Measurements from ENCODE around the gene ZBTB16.

Gene ZBTB16

DNA sequence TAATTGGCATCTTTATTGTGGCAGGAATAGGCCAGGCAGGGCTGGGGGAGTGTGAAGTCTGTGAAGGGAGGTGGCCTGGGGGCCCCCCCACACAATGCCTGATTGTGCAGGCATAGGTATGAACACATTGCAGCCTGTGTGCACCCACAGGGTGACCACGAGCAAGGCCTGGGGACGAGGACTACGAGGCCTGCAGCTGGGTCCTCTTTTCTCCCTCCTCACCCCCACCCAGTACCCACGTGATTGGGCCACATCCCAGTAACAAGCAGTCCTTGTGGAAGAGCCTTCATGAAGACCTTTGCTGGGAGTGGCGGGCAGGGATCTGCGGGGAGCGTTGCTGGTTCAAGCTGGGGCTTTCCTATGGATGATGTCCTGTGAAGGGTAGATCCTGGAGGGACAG lies 29.3 kb downstream of the ZBTB16 start:
- no peaks in the 10 kb centered on the region for H3K36me3 ChIP-seq (ENCODE audit: insufficient read depth, low read depth, low read length)
- H3K9ac ChIP-seq (ENCODE audit: low read depth, low read length) = no peak overlapping the region
- H3K27me3 ChIP-seq (ENCODE audit: insufficient read depth, low read length) = 0 out of 2 replicates have a peak, but pooled peaks cover 7% of the 10 kb centered on the region
- no peak overlapping the region for H3K4me3 ChIP-seq (ENCODE audit: low read length)
- no peak overlapping the region for H3K27ac ChIP-seq (ENCODE audit: low read length)
- H3K9me3 ChIP-seq (ENCODE audit: insufficient read depth, low read depth, low read length) = no peaks in the 10 kb centered on the region
- no peaks in the 10 kb centered on the region for H3K4me1 ChIP-seq (ENCODE audit: insufficient read depth, low read length)

DNA sequence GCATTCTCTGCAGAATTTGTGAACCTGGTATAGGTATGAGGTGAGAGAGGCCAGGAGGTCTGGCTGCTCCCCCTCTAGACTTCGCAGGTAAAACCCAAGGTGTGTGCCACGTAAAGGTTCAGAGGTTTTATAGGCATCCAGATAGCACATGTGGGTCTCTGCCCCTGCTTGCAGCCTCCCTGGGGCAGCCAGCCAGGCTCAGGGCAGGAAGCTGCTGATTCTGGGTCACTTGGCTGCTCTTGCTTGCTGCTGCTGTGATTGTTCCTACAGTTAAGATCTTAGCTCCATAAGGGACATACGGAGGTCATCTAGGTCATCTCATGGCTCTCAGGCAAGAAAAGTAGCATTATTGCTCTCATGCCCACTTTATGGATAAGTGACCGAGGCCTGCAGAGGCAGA lies 30.2 kb downstream of the ZBTB16 start:
- Histone ChIP-seq H3K4me1 (ENCODE audit: insufficient read depth, low read length) (no peaks in the 10 kb centered on the region), H3K27me3 (ENCODE audit: insufficient read depth, low read length) (0 out of 2 replicates have a peak, but pooled peaks cover 4% of the 10 kb centered on the region), H3K27ac (ENCODE audit: low read length) (no peak overlapping the region), H3K36me3 (ENCODE audit: insufficient read depth, low read depth, low read length) (no peaks in the 10 kb centered on the region), H3K9ac (ENCODE audit: low read depth, low read length) (no peak overlapping the region), H3K4me3 (ENCODE audit: low read length) (no peak overlapping the region), H3K9me3 (ENCODE audit: insufficient read depth, low read depth, low read length) (no peaks in the 10 kb centered on the region)

DNA sequence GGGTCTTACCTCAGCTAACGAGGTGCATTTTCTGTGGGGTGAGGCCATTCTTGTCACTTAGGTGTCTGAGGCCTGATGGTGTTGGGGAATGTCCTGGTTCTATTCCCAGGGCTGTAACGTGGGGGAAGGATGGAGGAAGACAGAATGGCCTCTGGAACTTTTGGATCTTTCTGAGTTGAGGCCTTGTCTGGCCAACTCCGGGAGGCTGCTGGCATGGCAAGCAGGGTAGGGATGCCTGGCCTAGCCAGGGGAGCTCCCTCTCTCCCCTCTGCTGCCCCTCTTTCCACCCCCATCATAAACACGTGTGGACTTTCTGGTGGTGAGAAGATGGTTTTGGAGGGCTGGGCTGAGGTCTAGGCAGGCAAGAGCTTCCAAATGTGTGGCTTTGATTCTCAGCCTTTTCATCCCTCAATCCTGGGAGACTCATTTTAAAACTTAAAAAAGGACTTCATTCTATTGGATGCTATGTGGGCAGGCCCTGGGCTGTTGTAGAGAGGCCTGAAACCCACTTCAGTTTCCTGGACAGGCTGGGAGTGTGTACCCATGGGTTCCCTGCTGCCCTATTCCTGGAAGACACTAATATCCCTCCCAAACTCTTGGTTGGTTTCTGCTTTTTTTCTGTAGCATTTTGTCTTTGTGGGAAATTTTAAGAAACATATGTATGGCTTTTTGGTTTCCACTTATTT lies 30.9 kb downstream of the ZBTB16 start:
- Histone ChIP-seq H3K9ac (ENCODE audit: low read depth, low read length) (no peak overlapping the region), H3K27ac (ENCODE audit: low read length) (no peak overlapping the region)

DNA sequence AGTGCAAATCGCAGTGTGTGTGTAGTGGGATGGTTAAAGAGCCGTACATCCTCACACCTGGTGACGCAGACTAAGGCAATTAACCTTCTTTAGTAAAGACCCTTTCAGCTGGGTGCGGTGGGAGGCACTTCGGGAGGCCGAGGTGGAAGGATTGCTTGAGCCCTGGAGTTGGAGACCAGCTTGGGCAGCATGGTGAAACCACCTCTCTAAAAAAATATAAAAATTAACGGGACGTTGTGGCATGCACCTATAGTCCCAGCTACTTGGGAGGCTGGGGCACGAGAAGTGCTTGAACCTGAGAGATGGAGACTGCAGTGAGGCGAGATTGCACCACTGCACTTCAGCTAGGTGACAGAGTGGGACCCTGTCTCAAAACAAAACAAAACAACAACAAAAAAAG lies 31.5 kb downstream of the ZBTB16 start:
- Histone ChIP-seq H3K27ac (ENCODE audit: low read length) (no peak overlapping the region), H3K4me3 (ENCODE audit: low read length) (no peak overlapping the region), H3K27me3 (ENCODE audit: insufficient read depth, low read length) (no peaks in the 10 kb centered on the region), H3K4me1 (ENCODE audit: insufficient read depth, low read length) (no peaks in the 10 kb centered on the region), H3K9me3 (ENCODE audit: insufficient read depth, low read depth, low read length) (no peaks in the 10 kb centered on the region), H3K36me3 (ENCODE audit: insufficient read depth, low read depth, low read length) (no peaks in the 10 kb centered on the region), H3K9ac (ENCODE audit: low read depth, low read length) (no peak overlapping the region)

More for the DNA sequence above, 30.9 kb downstream of the ZBTB16 start:
- no peaks in the 10 kb centered on the region for H3K27me3 ChIP-seq (ENCODE audit: insufficient read depth, low read length)
- H3K9me3 ChIP-seq (ENCODE audit: insufficient read depth, low read depth, low read length) = no peaks in the 10 kb centered on the region
- H3K36me3 ChIP-seq (ENCODE audit: insufficient read depth, low read depth, low read length) = no peaks in the 10 kb centered on the region
- H3K4me3 ChIP-seq (ENCODE audit: low read length) = no peak overlapping the region
- H3K4me1 ChIP-seq (ENCODE audit: insufficient read depth, low read length) = no peaks in the 10 kb centered on the region

DNA sequence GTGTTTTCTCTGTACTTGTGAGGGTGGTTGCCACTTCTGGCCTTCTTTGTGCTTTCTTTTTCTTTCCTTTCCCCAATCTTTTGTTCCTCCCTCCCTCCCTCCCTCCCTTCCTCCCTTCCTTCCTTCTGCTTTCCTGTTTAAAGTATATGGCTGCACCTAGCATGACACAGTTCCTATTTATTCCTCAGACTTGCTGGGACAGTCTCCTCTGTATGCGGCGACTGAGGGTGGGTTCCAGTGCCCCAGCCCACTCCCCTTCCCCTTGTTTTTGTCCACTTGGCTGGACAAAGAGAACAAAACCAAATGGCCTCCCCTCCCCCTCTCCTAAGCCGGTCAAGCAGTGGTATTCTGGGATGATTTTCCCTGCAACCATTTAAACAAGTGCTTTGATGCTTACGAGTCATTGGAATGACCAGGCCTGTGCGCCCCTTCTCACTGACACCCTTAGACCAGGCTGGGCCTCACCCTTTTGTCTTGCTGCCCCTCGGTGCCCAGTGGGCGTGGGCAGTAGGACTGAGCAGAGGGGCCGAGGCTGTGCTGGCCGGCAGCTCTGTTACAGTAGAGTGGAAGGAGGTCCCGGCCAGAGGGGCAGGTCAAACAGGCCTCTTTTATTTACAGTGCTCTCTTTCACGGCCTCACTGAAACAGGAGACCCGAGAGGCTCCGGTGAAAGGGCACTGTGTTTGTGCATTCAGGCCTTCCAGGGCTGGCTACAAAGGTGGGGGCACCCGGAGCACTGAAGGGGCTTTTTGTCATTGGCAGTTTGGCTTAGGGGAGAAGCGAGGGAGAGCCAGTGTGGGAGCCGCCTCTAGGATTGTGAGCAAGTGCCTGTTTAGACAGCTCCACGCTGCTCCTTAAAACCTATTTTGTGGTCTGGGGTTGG lies 32.2 kb downstream of the ZBTB16 start:
- H3K9me3 ChIP-seq (ENCODE audit: insufficient read depth, low read depth, low read length) = no peaks in the 10 kb centered on the region
- H3K36me3 ChIP-seq (ENCODE audit: insufficient read depth, low read depth, low read length) = no peaks in the 10 kb centered on the region
- no peak overlapping the region for H3K27ac ChIP-seq (ENCODE audit: low read length)
- H3K4me3 ChIP-seq (ENCODE audit: low read length) = no peak overlapping the region
- H3K4me1 ChIP-seq (ENCODE audit: insufficient read depth, low read length) = no peaks in the 10 kb centered on the region
- no peak overlapping the region for H3K9ac ChIP-seq (ENCODE audit: low read depth, low read length)
- H3K27me3 ChIP-seq (ENCODE audit: insufficient read depth, low read length) = no peaks in the 10 kb centered on the region

DNA sequence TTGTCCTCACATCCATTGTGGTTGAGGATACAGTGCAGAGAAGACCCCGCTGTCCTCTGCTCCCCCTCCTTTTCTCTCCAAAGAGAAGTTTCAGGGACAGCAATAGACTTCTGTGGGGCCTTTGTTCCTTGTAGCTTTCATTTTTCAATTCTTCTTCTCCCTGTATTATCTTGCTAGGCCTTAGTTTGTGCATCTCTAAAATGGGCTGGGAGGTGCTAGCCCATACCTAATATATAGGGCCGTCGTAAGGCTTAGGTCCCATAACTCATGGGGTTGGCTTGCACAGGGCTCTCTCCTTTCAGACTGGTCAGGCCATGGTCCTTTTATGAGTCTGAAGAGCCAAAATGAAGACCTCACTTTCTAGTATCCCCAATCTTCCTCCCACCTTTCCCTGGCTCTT lies 33.0 kb downstream of the ZBTB16 start:
- H3K9ac ChIP-seq (ENCODE audit: low read depth, low read length) = no peak overlapping the region
- no peak overlapping the region for H3K27ac ChIP-seq (ENCODE audit: low read length)
- no peaks in the 10 kb centered on the region for H3K9me3 ChIP-seq (ENCODE audit: insufficient read depth, low read depth, low read length)
- H3K27me3 ChIP-seq (ENCODE audit: insufficient read depth, low read length) = no peaks in the 10 kb centered on the region
- no peak overlapping the region for H3K4me3 ChIP-seq (ENCODE audit: low read length)
- no peaks in the 10 kb centered on the region for H3K36me3 ChIP-seq (ENCODE audit: insufficient read depth, low read depth, low read length)
- H3K4me1 ChIP-seq (ENCODE audit: insufficient read depth, low read length) = no peaks in the 10 kb centered on the region

DNA sequence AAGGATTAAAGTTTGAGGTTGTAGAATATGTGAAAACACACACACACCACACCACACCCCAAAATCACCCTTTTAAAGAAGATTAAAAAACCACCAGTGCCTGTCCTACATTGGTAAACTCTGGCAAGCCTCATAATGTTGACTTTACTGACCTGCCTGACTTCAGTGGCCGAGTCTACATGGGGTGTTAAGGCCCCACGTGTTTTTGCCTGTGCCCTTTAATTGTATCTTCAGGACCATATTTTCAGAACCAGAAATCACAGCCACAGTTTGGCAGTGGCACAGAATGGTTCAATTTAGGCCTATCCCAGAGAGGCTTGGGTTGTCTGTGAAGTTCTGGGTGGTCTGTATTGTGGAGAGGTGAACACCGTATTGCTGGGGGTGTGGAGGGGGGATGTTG lies 33.4 kb downstream of the ZBTB16 start:
- no peaks in the 10 kb centered on the region for H3K9me3 ChIP-seq (ENCODE audit: insufficient read depth, low read depth, low read length)
- H3K27me3 ChIP-seq (ENCODE audit: insufficient read depth, low read length) = no peaks in the 10 kb centered on the region
- H3K36me3 ChIP-seq (ENCODE audit: insufficient read depth, low read depth, low read length) = no peaks in the 10 kb centered on the region
- no peak overlapping the region for H3K9ac ChIP-seq (ENCODE audit: low read depth, low read length)
- no peaks in the 10 kb centered on the region for H3K4me1 ChIP-seq (ENCODE audit: insufficient read depth, low read length)
- H3K4me3 ChIP-seq (ENCODE audit: low read length) = no peak overlapping the region
- no peak overlapping the region for H3K27ac ChIP-seq (ENCODE audit: low read length)

DNA sequence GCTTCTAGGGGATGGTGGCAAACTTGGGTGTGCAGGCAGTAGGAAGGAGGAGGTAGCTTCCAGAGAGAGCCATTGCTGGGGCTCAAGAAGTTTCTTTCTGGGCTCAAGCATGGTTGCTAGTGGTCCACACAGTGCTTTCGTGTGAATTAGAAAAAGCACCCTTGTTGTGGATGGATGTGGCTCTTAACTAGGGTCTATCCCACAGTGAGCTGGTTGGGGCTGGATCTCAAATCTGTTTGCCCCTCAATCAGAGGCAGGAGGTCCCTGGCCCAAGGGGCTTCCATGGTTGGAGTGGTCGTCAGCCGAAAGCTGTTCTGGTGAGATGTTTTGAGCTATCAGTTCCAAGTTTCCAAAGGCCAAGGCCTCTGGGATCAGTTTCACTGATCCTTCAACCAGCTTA lies 35.0 kb downstream of the ZBTB16 start:
- Histone ChIP-seq H3K9ac (ENCODE audit: low read depth, low read length) (no peak overlapping the region), H3K4me1 (ENCODE audit: insufficient read depth, low read length) (no peaks in the 10 kb centered on the region), H3K4me3 (ENCODE audit: low read length) (no peak overlapping the region), H3K9me3 (ENCODE audit: insufficient read depth, low read depth, low read length) (no peaks in the 10 kb centered on the region), H3K27me3 (ENCODE audit: insufficient read depth, low read length) (no peaks in the 10 kb centered on the region), H3K27ac (ENCODE audit: low read length) (no peak overlapping the region), H3K36me3 (ENCODE audit: insufficient read depth, low read depth, low read length) (no peaks in the 10 kb centered on the region)

DNA sequence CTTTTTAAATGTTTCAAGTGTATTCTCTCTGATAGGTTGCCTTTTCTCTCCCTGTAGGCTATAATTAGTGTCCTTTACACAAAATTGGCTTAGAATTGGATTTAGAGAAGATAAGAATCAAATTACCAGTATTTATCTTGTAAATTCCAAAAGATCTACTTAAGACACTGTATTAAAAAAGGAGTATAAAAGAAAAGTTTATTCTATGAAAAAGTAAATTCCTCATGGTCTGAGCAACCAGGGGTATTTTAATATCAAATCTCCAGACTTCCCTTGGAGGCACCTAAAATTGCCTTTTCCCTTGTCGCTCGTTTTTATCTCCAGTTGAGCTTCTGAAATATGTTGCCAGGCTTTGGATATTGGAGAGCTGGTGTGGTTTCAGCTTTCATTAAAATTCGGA lies 36.4 kb downstream of the ZBTB16 start:
- Histone ChIP-seq H3K9me3 (ENCODE audit: insufficient read depth, low read depth, low read length) (no peaks in the 10 kb centered on the region), H3K27me3 (ENCODE audit: insufficient read depth, low read length) (no peaks in the 10 kb centered on the region), H3K4me3 (ENCODE audit: low read length) (no peak overlapping the region), H3K9ac (ENCODE audit: low read depth, low read length) (no peak overlapping the region), H3K4me1 (ENCODE audit: insufficient read depth, low read length) (no peaks in the 10 kb centered on the region), H3K27ac (ENCODE audit: low read length) (no peak overlapping the region), H3K36me3 (ENCODE audit: insufficient read depth, low read depth, low read length) (no peaks in the 10 kb centered on the region)

DNA sequence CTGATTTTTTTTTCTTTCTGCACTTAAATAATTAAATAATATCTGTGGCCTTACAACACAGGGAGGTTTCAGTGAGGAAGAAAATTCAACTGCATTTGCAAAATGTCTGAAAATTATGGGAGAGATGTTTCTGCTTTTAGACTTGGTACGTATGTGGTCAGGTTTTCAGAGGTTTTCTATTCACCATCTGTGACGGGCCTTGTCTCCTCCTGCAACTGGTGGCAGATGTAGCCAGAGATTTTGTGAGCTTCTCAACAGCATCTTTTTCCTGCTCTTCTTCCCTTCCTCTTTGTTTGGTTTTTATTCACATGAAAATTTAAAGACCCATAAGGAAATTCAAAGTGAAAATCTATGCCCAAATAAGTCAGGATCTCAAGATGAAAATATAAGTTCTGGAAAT lies 38.3 kb downstream of the ZBTB16 start:
- H3K27me3 ChIP-seq (ENCODE audit: insufficient read depth, low read length) = no peaks in the 10 kb centered on the region
- no peak overlapping the region for H3K27ac ChIP-seq (ENCODE audit: low read length)
- H3K36me3 ChIP-seq (ENCODE audit: insufficient read depth, low read depth, low read length) = no peaks in the 10 kb centered on the region
- no peaks in the 10 kb centered on the region for H3K9me3 ChIP-seq (ENCODE audit: insufficient read depth, low read depth, low read length)
- no peak overlapping the region for H3K9ac ChIP-seq (ENCODE audit: low read depth, low read length)
- H3K4me1 ChIP-seq (ENCODE audit: insufficient read depth, low read length) = no peaks in the 10 kb centered on the region
- H3K4me3 ChIP-seq (ENCODE audit: low read length) = no peak overlapping the region

DNA sequence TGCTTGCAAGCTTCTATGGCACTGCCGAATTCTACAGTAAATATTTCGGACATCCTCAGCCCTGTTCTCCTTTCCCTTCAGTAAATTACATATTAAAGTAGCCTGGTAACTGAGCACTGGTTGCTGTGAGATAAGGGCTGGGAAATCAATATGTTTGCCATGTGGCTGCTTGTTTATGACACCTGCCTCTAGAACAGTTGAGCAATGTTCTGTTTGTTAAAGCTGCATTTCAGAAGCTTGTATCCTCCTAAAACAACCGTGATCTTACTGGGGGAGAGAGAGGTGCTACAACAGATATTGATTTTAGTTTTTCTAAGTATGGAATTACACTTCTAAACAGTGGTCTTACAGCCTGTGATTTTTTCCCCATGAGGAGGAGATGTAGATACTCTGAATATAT lies 39.4 kb downstream of the ZBTB16 start:
- H3K27me3 ChIP-seq (ENCODE audit: insufficient read depth, low read length) = no peaks in the 10 kb centered on the region
- H3K36me3 ChIP-seq (ENCODE audit: insufficient read depth, low read depth, low read length) = no peaks in the 10 kb centered on the region
- H3K27ac ChIP-seq (ENCODE audit: low read length) = no peak overlapping the region
- no peaks in the 10 kb centered on the region for H3K9me3 ChIP-seq (ENCODE audit: insufficient read depth, low read depth, low read length)
- no peaks in the 10 kb centered on the region for H3K4me1 ChIP-seq (ENCODE audit: insufficient read depth, low read length)
- no peak overlapping the region for H3K9ac ChIP-seq (ENCODE audit: low read depth, low read length)
- H3K4me3 ChIP-seq (ENCODE audit: low read length) = no peak overlapping the region

Measured in iPS-20b (cell line).